ENCODE data around the gene LRRC4C.

- TF ChIP-seq EZH2 (IDR thresholded peaks at IDR 0.05; ENCODE audit: insufficient read depth, poor library complexity, severe bottlenecking) (no peak), EZH2phosphoT487 (IDR thresholded peaks at IDR 0.05; ENCODE audit: insufficient read depth, low read depth) (no peak)
Observed at GRCh38 chr11:41283191-41283930, 176.1 kb downstream of the LRRC4C start.
